Gastrocnemius medialis (tissue), 4 donors: ENCODE data around the gene COPS3. TPM values are rescaled to one million over a fixed set of nuclear protein-coding genes. Genes with fewer than 3 reads are reported as not detected.

Experiments
- ATAC-seq, 2 donors: fragments of 150-250 bp; one replicate each; pipeline ENCODE4 v1.9.1; 2016
- DNase-seq, 2 donors: peaks; one replicate each; pipeline ENCODE4 v3.0.0-alpha.2; 2019
- H3K27ac ChIP-seq, 4 donors: fragments of 200-600 bp; sonication (generic); 1 replicate in 1 of 4; 2 replicates in 3 of 4; pipeline ENCODE4 v1.5.1; 2016 to 2018; ENCODE audit warnings: mild to moderate bottlenecking in 2 of 4, moderate library complexity in 1 of 4
- H3K27me3 ChIP-seq, 3 donors: fragments of 200-600 bp; sonication (generic) in 2 of 3; 1 replicate in 1 of 3; 2 replicates in 2 of 3; pipeline versions ENCODE4 v1.5.1 to v1.6.0; 2016 to 2019; ENCODE audit warnings: mild to moderate bottlenecking in 1 of 3, moderate library complexity in 1 of 3
- H3K36me3 ChIP-seq, 2 donors: fragments of 200-600 bp; sonication (generic) in 1 of 2; one replicate each; pipeline ENCODE4 v1.5.1; 2017 to 2018
- H3K4me1 ChIP-seq, 2 donors: fragments of 200-600 bp; sonication (generic) in 1 of 2; one replicate each; pipeline ENCODE4 v1.5.1; 2016 to 2017; ENCODE audit warnings: mild to moderate bottlenecking in 2 of 2
- H3K4me3 ChIP-seq, 4 donors: fragments of 200-600 bp; sonication (generic) in 3 of 4; 1 replicate in 1 of 4; 2 replicates in 3 of 4; pipeline ENCODE4 v1.5.1; 2016 to 2019; ENCODE audit warnings: mild to moderate bottlenecking in 2 of 4
- H3K9me3 ChIP-seq, 3 donors: fragments of 200-600 bp; sonication (generic) in 2 of 3; 1 replicate in 1 of 3; 2 replicates in 2 of 3; pipeline ENCODE4 v1.5.1; 2016 to 2019
- POLR2A ChIP-seq, 2 donors: fragments of 450-650 bp; IDR thresholded peaks; one replicate each; pipeline ENCODE4 v1.6.1; 2017; ENCODE audit warnings: antibody characterized with exemption in 2 of 2, mild to moderate bottlenecking in 2 of 2, moderate library complexity in 2 of 2
- in situ Hi-C, 4 donors: fragments of 200-750 bp; cut with MboI; loops; one replicate each; pipeline versions ENCODE4 v1.15.0 to v1.8.0; 2017; ENCODE audit warnings: low sequenced_read_pairs in 4 of 4
- intact Hi-C: fragments of 100-400 bp; cut with DNase I; formaldehyde crosslinking; loops from one replicate; pipeline ENCODE4 v1.15.1; 2023; ENCODE audit warnings: low total_unique reads
- total RNA-seq, 4 donors: library from RNA; depleted of rRNA; stranded (reverse); fragments of >200 nt; gene quantifications; one replicate each; pipeline versions ENCODE4 v1.1.0 to v1.2.3, GENCODE V29; 2016
- TF ChIP-seq, protein P1 (sequence below), 5 experiments: fragments of 450-650 bp in 3 of 5; fragments of 200-600 bp in 2 of 5; sonication (generic) in 2 of 5; IDR thresholded peaks in 4 of 5; conservative IDR thresholded peaks in 1 of 5; 1 replicate in 4 of 5; 2 replicates in 1 of 5; pipeline ENCODE4 v1.5.1; 2016 to 2019; ENCODE audit warnings: antibody characterized with exemption in 5 of 5, mild to moderate bottlenecking in 3 of 5, moderate library complexity in 3 of 5

COPS3 gene
- total RNA-seq, 4 donors from 2014 or later: 145 to 249 (median 175) TPM

DNA sequence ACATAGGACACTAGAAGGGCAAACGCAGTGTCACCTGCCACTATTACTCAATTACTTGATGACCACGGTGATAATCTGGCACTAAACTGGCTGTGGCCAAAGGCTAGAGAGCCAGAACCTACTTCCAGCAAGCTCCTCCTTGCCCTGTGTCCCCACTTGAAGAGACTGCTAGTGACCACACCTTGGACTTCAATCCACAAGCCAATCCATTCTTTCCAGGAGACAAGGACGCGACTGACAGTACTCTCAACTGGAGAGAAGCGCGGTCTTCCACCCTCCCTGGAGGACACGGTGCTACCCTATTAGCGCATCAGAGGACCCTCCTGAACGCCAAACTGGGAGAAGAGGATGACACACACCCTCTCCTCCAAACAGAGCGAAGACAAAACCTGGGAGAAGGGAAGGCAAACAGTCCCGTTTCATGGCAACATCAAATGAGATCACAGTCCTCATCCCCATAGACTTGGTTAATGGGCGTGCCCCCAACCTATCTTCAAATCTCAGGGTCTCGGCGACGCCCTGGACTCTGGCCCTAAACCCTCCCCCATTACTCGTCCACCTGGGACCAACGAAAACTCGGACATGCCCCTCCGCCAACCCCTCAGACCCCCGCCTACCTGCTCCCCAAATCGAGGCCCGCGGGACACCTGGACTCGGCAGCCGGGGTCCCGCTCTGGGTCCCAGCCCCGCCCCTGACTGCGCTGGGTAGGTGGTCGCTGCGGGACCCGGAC is 44.6 kb downstream of the COPS3 start:
- peak; percentile 46 to 72 for TF ChIP-seq POLR2A (IDR thresholded peaks at IDR 0.05)
- TF ChIP-seq, protein P1, sequence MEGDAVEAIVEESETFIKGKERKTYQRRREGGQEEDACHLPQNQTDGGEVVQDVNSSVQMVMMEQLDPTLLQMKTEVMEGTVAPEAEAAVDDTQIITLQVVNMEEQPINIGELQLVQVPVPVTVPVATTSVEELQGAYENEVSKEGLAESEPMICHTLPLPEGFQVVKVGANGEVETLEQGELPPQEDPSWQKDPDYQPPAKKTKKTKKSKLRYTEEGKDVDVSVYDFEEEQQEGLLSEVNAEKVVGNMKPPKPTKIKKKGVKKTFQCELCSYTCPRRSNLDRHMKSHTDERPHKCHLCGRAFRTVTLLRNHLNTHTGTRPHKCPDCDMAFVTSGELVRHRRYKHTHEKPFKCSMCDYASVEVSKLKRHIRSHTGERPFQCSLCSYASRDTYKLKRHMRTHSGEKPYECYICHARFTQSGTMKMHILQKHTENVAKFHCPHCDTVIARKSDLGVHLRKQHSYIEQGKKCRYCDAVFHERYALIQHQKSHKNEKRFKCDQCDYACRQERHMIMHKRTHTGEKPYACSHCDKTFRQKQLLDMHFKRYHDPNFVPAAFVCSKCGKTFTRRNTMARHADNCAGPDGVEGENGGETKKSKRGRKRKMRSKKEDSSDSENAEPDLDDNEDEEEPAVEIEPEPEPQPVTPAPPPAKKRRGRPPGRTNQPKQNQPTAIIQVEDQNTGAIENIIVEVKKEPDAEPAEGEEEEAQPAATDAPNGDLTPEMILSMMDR (IDR thresholded peaks at IDR 0.05 in 4 of 5, conservative IDR thresholded peaks at IDR 0.05 in 1 of 5): no peak
- ATAC-seq (peak; percentile 73 to 76), DNase-seq (peak; percentile 78 to 88)
- H3K27me3 ChIP-seq: no peaks in the 10 kb centered on the region
- intact Hi-C loops: loop anchor here (1.0 to 5.0 kb wide), 5 partner anchors 30 to 546 kb away; partner anchors contain the start of genes COPS3, PEMT and PLD6
- H3K9me3 ChIP-seq: no peaks in the 10 kb centered on the region
- H3K4me1 ChIP-seq: peaks cover 24 to 41% of the 10 kb centered on the region in 2 donors
- H3K4me3 ChIP-seq: peak overlapping the region; percentile 90 to 100 (median 100)
- in situ Hi-C loops: no loop called here
- H3K36me3 ChIP-seq: peaks cover 0 to 15% of the 10 kb centered on the region in 2 donors
- peak overlapping the region; percentile 98 to 100 (median 100) for H3K27ac ChIP-seq

DNA sequence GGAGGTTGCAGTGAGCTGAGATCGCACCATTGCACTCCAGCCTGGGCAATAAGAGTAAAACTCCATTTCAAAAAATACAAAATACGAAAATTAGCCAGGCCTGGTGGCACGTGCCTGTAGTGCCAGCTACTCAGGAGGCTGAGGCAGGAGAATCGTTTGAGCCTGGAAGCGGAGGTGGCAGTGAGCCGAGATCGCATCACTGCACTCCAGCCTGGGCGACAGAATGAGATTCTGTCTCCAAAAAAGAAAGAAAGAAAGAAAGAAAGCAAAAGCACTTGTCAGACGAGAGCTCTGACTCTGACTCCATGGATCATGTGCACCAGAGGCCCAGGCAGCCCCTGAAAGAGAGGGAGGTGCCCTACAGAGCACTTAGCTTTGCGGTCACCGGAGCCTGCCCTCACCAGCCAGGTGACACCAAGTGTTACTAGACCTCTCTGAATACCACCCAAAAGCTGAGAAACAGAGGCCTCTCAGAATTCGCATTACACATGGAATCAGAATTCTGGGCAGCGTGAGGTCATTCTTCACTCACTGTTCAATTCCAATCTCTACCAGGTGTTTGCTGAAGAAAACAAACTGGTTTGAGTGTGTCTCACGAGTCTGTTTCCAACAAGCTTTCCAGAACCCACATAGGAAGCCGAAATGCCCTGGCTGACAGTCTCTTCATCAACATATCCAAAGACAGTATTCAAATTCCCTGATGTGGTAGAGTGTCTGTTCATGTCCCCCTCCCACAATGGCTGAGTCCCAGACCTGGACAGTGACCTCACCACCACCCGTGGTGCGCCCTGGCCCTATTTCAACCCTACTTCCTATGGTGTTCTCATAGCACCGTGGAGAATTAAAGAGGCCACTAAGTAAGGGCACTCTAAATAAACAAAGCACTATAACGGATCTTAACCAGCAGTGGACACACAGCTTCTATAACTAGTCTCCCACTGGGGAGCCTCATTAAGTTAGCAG is 45.6 kb downstream of the COPS3 start:
- Histone ChIP-seq H3K4me1 (peaks cover 24 to 41% of the 10 kb centered on the region in 2 donors), H3K36me3 (peaks cover 0 to 25% of the 10 kb centered on the region in 2 donors), H3K27ac (peak overlapping the region; percentile 98 to 100 (median 100)), H3K27me3 (no peaks in the 10 kb centered on the region), H3K4me3 (peak overlapping the region; percentile 90 to 100 (median 100)), H3K9me3 (no peaks in the 10 kb centered on the region)
- intact Hi-C loops (loop anchor here (1.0 to 5.0 kb wide), 5 partner anchors 29 to 547 kb away; partner anchors contain the start of genes COPS3, PEMT and PLD6), in situ Hi-C loops (no loop called here)
- TF ChIP-seq, protein P1 (IDR thresholded peaks at IDR 0.05 in 4 of 5, conservative IDR thresholded peaks at IDR 0.05 in 1 of 5): no peak
- TF ChIP-seq POLR2A (IDR thresholded peaks at IDR 0.05): no peak
- DNase-seq (peak; percentile 48 to 70), ATAC-seq (peak; percentile 31 to 42)

DNA sequence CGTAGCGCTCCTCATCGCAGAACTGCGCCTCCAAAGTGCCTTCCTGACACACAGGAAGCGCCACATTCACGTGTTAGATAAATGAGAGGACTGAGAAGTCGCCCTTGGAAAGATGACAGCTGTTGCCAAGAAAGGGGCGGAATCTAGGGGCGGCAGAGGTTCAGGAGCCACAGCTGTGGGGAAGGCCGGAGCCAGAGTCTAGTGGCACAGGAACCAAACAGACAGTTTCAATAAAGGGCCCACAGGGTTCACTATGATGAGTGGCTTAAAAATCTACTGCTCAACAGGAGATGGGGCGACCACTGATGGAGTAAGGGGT is 48.8 kb downstream of the COPS3 start:
- no peak for TF ChIP-seq POLR2A (IDR thresholded peaks at IDR 0.05)
- TF ChIP-seq, protein P1 (IDR thresholded peaks at IDR 0.05 in 4 of 5, conservative IDR thresholded peaks at IDR 0.05 in 1 of 5): no peak
- DNase-seq (no peak), ATAC-seq (no peak)
- peaks cover 0 to 54% of the 10 kb centered on the region in 2 donors for H3K36me3 ChIP-seq
- peaks cover 43 to 60% of the 10 kb centered on the region in 2 donors for H3K4me1 ChIP-seq
- intact Hi-C loops (no loop called here), in situ Hi-C loops (no loop called here)
- H3K9me3 ChIP-seq: no peaks in the 10 kb centered on the region
- no peak overlapping the region for H3K4me3 ChIP-seq
- no peaks in the 10 kb centered on the region for H3K27me3 ChIP-seq
- H3K27ac ChIP-seq: peak overlapping the region in 3 of 4 donors; percentile 38 to 100 (median 100)

DNA sequence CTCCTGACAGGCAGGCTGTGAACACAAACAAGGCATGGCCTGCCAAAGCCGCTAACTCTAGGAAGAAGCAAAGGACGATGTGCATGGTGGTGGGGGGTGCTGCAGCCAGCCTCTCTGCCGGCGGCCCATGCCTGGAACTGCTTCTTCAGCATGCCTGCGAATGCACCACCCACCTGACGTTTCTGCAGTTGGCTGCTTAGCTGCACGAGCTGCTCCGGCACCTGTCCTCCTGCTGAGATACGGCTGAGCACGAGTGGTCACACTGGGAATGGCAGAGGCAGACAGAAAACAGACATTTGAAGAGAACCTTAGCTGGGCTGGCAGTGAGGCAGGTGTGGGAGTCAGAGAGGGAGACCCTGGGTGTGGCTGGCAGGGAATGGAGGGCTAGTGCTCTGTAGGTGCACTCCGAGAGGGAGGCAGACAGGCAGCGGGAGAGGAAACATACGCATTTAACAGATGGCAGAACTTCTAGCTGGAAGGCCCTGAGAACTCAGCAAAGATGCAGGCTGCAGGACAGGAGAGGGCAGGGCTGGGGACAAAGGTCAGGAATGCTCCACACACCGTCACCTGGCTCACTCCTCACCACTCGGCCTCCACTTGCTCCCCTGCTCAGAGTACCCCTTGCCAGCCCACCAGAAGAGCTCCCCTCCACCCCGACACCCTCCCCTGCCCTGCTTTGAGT is 49.3 kb downstream of the COPS3 start:
- TF ChIP-seq POLR2A (IDR thresholded peaks at IDR 0.05): no peak
- TF ChIP-seq, protein P1 (IDR thresholded peaks at IDR 0.05 in 4 of 5, conservative IDR thresholded peaks at IDR 0.05 in 1 of 5): no peak
- peaks cover 43 to 60% of the 10 kb centered on the region in 2 donors for H3K4me1 ChIP-seq
- peak overlapping the region in 3 of 4 donors; percentile 38 to 100 (median 100) for H3K27ac ChIP-seq
- in situ Hi-C loops (no loop called here), intact Hi-C loops (no loop called here)
- no peak overlapping the region for H3K4me3 ChIP-seq
- ATAC-seq (no peak), DNase-seq (no peak)
- peaks cover 0 to 59% of the 10 kb centered on the region in 2 donors for H3K36me3 ChIP-seq
- H3K9me3 ChIP-seq: no peaks in the 10 kb centered on the region
- no peaks in the 10 kb centered on the region for H3K27me3 ChIP-seq
